HG02973 (cell line): ENCODE results near the gene OR14A2.
A peak's percentile ranks its signal among the peaks of the same experiment; 100 is the strongest.
"Not testable (repeated sequence)": the region's sequence is repeated elsewhere in the genome, so short reads cannot be mapped to it uniquely, and the experiment has no call there.

Experiments
- ATAC-seq: cut with Tn5 transposase; IDR thresholded peaks from one replicate; pipeline ENCODE4 v1.9.1; 2021; ENCODE audit warnings: moderate library complexity; ENCODE audit not compliant: unreplicated experiment

The OR14A2 gene

DNA sequence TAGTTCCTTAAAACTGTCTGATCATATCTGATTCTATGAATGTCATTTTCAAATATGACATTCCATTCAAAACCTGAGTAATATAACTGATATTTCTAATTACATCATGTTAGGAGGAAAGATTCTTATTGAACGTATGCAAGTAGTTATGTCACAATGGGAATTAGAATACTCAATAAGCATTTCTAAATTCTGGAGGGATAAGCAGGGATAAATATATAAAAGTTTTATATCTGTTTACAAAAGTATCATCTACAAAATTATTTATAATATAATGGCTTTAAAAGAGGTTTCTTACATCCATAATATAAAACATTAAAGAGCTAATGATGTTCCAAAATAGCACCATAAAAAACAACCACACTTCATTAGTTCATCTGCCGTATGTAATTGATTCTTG, at the start of gene OR14A2:
Gene OR14A2 (minus strand): TSS at position 101 of the 400 bp plus-strand sequence.
- ATAC-seq = no peak

DNA sequence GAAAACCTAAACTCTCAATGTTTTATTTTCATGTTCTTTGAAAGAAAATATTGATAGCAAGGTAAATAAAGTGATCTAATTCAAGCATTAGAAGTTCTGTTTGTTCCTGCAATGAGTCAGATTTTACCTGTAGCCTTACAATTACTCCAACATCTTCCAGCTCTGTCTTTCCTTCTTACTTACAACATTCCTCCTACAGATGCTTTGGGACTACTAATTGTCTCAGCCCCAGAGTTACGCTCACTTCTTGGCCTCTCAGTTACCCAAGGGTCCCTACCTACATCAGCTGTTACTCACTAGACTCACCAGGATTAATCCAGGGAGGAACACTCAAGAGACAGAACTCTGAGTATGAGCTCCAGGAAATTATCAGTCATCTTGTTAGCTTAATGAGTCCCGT, 49.6 kb upstream of the OR14A2 start:
- ATAC-seq = no peak

GRCh38 chr1:247769603-247770002, 21.7 kb upstream of the OR14A2 start:
- no peak for ATAC-seq

DNA sequence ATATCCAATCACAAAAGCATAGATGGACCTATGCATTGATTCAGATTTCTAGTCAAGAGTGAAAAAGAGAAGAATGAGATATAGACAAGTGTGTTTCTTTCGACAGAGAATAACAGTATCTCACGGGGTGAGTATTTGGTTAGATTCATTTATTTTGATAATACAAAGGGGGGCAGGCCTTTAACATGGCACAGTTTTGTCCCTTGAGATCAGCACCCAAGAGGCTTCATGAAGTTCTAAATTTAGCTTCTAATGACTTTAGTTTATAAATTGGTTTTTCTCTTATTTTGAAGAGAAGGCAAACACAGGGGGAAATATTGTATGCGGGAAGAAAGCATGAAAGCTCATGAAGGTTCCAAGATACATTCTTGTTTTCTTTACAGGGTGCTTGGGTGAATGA, 12.5 kb upstream of the OR14A2 start, which contains the start of gene OR1C1:
Gene OR1C1 (minus strand): TSS at position 101 of the 400 bp plus-strand sequence. CDS start 2,150 bp downstream, outside the sequence.
- ATAC-seq = no peak

DNA sequence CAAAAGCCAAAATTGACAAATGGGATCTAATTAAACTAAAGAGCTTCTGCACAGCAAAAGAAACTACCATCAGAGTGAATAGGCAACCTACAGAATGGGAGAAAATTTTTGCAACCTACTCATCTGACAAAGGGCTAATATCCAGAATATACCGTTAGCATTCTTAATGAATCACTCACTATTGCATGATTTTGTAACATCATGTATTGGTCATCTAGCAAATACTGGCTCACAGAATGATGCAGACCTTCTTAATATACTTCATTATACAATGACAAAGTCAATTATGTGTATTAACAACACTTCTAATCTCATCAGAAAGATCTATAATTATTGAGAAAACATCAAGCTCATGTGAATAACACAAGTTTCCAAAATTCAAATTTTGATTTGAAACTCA, 6.4 kb upstream of the OR14A2 start:
- not testable (repeated sequence) for ATAC-seq

DNA sequence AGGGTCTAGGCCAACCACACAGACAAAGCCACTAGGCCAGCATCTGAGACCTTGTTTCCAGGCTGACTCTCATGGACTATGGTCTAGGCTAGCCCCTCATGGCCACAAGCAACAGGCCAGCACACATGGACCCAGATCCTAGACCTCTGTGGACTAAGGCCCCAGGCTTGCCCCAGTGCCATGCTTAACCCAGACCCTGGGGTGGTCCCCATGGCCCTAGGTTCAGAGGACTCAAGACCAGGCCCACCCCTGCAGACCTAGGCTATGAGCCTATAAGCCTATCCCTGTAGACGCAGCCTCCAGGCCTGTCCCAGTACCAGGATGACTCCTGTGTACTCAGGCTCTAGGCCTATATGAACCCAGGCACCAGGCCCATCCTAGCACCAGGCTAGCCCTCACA, 1.9 kb upstream of the OR14A2 start:
- no peak for ATAC-seq

GRCh38 chr1:247747616-247748015, 325 bp downstream of the OR14A2 start:
- ATAC-seq = no peak

DNA sequence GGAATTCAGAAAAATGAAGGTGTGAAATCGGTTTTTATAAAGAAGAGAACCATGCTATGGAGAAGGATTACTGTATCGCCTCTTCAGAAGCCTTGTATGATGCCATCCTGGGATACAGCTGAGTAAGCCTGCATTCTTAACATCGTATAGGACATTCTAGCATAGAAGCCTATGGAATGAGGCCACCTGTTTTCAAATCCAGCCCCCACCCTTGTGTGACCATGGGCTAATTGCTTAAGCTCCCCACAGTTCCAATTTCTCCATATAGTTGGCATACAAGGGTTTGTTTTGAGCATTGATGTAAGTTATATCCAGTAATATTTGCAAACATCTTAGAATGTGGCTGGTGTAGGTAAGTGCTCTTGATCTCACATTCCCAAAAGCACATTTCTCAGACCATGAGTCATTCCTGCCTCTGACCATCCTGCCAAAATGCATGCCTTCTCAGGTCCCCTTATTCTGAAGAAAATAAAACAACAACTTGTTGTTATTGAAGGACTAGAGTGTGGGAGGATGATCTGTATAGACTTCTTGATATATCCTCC, 1.5 kb downstream of the OR14A2 start:
- no peak for ATAC-seq

DNA sequence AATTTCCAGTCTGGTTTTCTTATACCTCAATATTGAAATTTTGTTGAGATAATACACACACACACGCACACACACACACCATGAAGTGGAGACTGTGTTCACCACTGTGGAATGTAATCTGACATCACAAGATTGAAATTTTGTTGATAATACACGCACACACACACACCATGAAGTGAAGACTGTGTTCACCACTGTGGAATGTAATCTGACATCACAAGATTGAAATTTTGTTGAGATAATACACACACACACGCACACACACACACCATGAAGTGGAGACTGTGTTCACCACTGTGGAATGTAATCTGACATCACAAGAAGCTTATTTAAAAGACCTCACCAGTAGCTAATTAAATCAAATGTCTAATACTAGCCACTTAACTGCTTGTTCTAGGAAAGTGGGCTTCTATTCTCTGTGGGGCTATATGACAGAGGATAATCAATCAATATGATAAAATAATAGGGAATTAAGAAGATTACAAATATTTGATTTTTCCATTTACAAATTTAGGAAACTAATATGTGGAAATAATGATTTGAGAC, 5.7 kb downstream of the OR14A2 start:
- ATAC-seq = not testable (repeated sequence)

GRCh38 chr1:247741756-247742155, 6.2 kb downstream of the OR14A2 start:
- no peak for ATAC-seq

GRCh38 chr1:247740721-247741120, 7.2 kb downstream of the OR14A2 start:
- no peak for ATAC-seq

GRCh38 chr1:247738315-247738714, 9.6 kb downstream of the OR14A2 start, which contains the start of gene OR14K1:
Gene OR14K1, plus strand, starts transcription at chr1:247738615. Its CDS starts 0 bp downstream, at chr1:247738615.
- ATAC-seq = no peak

DNA sequence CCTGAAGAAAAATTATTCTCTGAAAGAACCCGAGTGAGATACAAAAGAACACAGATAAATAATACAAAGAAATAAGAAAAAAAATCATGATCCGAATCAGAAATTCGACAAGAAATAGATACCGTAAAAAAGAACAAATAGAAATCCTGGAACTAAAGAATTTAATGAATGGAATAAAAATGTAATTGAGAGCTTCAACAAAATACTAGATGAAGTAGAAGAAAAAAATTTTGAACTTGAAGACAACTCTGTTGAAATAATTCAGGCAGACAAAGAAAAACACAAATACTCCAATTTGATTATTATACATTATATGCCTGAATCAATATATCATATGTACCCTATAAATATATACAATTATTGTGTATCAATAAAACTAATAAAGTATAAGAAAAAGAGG, 26.7 kb downstream of the OR14A2 start:
- ATAC-seq = no peak

DNA sequence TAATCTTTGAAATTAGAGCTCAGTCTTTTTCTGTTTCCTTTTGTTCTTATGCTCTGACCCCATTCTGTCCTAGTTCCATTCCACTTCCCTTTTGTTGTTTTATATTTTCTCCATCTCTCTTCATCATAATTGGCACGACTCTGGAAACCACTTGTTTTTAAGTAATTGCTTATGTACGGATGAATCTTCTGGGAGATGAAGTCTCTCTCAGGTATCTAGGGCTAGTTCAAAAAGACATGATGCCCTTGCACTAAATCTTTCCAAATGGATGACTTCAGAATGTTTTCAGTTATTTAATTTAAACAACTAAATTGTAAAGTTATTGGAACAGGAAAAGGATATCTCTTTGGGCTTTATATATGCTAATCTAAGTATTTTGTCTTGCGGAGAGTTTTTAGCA, 31.4 kb downstream of the OR14A2 start, which contains the start of gene OR6F1:
Gene OR6F1 (minus strand): TSS at position 101 of the 400 bp plus-strand sequence. CDS start 3,891 bp downstream, outside the sequence.
- ATAC-seq = no peak

- no peak for ATAC-seq
Measured at GRCh38 chr1:247713753-247714152, 34.2 kb downstream of the OR14A2 start.

GRCh38 chr1:247710681-247711080, 37.3 kb downstream of the OR14A2 start:
- not testable (repeated sequence) for ATAC-seq

DNA sequence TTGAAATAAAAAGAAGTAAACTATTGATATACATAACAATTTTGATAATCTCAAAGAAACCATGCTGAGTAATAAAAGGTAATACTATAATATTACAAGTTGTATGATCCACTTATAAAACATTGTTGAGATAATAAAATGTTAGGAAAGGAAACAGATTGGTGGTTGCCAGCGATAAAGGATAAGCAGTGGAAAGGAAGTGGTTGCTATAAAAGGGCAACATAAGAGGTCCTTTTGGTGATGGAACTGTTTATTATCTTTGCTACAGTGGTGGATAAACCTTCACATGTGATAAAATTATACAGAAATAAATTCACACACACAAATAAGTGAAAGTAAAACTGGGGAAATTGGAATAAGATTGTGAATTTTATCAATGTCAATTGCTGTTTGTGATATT, 46.6 kb downstream of the OR14A2 start:
- no peak for ATAC-seq

DNA sequence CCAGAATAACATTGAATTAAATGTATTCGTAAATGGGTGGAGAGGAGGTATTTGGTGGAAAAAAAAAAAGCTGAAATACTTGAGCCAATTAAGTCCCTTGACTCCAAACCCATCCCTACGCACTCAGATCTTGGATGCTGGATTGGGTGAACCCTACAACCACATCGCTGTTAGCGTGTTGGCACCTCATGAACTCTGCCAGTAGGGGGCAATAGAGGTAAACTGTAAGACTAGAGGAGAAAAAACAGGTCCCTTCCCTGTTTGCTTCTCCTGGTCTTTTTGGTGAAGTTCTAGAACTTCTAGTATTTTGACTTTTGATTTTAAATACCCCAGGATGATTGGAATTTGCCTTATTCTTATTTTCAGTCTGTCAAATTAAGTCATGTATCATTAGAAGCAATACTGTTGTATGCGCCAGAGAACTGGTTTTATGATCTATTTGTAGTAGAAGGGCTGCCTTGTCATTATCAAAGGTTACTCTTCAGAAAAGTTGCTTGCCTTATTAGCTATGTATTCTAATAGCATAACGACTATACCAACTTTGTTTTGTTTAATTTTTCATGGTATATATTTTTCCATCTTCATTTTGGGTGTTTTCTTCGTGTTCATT, 66.5 kb downstream of the OR14A2 start:
- ATAC-seq = peak; percentile 94

DNA sequence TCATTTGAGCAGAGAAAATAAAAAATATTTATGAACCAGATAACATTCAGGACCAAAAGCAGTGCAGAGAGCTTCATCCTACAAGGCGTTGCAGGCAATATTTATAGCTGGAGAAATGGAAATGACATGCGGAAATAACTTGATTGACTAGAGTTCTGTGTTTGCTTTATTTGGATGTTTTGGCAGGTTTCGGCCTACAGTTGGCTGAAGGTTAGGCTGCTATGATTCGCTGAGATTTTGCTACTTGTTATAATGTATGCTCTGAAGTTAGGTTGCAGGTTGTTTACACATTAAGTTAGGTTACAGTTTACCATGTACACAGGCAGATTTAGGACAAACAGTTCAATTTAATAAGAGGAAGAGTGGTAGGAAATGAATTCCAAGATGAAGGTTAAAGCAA, 67.8 kb downstream of the OR14A2 start:
- ATAC-seq = no peak

GRCh38 chr1:247679639-247680038, 68.3 kb downstream of the OR14A2 start, which contains the start of gene OR13G1:
Gene OR13G1, minus strand, starts transcription at chr1:247679739. Its CDS starts 6,698 bp downstream, at chr1:247673041.
- ATAC-seq = no peak
